HUDEP-2 (cell line): ENCODE measurements around the gene TNFAIP2.
A peak's percentile ranks its signal among the peaks of the same experiment; 100 is the strongest.
"Not testable (repeated sequence)": the region's sequence is repeated elsewhere in the genome, so short reads cannot be mapped to it uniquely, and the experiment has no call there.

ENCODE experiments used
- DNase-seq, 76 experiments: peaks; one replicate each; lab custom pipeline; 2025; ENCODE audit not compliant: unreplicated experiment in 76 of 76; lab: John Stamatoyannopoulos, UW

TNFAIP2 gene

DNA sequence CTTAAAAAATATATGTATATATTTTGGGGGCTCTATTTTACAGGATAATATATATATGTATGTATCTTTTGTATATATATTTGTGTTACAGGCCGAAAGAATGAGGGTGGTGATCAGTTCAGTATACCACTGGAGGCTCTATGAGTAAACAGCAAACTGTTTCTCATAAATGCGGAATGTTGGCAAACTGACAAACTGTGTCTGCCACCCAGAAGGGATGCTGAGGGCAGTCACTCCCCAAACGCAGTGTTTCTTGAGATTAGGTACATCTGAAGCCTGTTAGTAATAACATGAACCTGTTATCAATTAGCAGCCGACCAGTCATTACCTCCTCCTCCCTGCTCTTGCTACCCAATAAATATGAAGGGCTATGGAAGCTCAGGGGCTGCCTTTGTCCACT is 20.8 kb downstream of the TNFAIP2 start:
- DNase-seq, result peak in 37 of 76 experiments; percentile 2 to 77 (median 32)

DNA sequence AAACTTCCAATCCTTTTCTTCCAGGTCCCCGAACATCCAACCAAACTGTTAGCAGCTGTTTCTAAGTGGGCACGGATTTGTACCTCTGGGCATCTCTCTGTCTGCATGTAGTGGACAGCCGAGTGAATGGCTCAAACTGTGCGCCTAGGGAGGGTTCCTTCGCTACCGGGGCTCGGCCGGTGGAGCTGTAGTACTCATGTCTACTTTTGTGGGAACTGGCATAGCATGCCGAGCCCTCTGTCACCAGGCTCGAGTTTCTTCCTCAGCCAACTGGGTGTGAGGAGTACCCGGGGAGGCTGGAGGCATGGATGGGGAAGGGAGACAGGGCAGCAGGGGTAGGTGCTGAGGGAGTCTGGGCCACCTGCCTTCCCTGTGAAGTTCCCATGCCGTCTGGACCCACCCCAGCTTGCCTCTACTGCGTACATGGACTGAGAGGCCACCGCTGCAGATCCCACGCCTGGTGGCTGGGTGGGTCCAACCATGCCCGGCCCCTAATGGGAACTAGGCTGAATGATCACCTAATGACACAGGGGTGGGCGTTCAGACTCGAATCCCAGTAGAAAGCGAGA is 23.0 kb downstream of the TNFAIP2 start:
- DNase-seq, result no peak

DNA sequence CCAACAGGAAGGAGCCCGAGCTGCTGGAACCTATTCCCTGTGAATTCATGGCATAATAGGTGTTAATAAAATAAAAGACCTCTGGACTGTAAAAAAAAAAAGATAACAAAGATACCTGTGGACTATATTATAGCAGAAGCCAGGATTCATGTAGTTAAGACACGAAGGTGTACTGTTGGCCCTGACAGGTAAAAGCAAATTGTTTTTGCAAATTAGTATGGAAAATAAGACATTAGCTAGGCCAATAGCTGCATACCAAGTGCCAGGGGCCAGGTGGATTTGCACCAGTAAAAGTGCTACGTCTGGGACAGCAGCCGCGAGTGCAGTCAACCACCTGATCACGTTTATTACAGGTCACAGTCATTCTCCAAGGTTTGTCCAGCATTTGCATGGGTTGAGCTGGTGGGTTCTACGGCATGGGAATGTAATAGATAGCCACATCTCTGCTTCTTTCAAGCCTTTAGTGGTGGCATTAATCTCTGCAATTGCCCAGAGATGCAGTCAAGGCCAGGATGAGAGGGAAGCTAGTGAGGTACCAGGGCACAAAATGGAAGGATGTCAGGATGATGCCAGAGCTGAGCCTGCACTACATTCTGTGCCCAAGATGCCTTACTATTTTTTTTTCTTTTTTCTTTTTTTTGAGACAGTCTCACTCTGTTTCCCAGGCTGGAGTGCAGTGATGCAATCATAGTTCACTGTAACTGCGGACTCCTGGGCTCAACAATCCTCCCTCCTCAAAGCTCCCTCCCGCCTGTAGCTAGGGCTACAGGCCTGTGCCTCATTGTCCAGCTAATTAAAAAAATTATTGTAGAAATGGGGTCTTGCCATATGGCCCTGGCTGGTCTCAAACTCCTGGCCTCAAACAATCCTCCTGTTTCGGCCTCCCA is 26.3 kb downstream of the TNFAIP2 start:
- no peak for DNase-seq

DNA sequence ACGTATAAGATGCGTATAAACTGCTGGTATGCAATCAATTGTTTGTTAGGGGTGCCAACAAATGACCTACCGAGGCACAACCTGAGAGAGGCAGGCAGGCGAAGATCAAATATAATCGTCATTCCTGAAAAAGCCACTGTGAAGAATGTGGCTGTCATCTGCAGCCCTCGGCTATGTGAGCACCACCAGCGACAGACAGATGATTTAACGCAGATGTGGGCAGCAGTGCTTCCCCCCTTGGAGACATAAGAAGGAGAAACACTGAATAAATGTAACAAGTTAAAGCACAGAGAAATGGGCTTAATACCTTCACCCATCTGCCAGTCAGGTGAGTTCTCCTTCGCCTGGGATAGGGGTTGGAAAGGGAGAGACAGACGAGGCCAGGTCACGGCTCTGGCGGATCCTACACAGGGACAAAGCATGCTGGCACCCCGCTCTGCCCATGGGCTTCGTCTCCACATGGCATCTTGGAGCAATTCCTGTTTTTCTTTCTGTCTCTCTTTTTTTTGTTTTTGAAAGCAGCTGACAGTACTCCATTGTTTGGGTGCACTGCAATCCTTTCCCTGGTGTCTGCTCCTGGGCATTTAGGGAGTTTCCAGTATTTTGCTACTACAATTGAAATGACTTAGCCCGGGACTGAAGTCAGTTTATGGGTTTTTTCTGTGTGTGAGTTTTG is 28.1 kb downstream of the TNFAIP2 start:
- no peak for DNase-seq

DNA sequence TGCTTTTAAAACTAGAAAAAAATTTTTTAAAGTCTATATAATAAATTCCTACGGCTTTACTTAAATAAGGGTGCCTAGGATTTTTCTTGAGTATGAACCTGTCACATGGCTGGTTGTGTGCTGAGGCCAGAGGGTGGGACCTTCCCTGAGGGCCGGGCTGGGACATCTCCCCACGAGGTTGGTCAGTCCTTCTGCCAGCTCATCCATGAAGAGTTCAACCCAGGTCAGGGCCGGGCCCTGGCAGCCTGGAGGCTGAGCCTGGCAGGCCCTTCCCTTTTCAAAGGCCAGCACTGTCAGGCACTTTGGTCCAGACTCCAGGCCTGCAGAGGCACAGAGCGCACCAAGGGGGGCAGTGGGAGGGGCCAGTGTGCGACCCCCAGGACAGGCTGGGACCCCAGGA is 31.7 kb downstream of the TNFAIP2 start:
- DNase-seq, result peak in 66 of 76 experiments; percentile 5 to 83 (median 57)

DNA sequence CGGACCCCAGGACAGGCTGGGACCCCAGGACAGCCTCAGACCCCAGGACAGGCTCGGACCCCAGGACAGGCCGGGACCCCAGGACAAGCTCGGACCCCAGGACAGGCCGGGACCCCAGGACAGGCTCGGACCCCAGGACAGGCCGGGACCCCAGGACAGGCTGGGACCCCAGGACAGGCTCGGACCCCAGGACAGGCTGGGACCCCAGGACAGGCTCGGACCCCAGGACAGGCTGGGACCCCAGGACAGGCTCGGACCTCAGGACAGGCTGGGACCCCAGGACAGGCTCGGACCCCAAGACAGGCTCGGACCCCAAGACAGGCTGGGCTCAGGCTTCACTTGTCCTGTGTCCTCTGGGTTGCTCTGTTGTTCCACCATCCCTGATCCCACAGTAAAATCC is 32.2 kb downstream of the TNFAIP2 start:
- DNase-seq, result not testable (repeated sequence)

DNA sequence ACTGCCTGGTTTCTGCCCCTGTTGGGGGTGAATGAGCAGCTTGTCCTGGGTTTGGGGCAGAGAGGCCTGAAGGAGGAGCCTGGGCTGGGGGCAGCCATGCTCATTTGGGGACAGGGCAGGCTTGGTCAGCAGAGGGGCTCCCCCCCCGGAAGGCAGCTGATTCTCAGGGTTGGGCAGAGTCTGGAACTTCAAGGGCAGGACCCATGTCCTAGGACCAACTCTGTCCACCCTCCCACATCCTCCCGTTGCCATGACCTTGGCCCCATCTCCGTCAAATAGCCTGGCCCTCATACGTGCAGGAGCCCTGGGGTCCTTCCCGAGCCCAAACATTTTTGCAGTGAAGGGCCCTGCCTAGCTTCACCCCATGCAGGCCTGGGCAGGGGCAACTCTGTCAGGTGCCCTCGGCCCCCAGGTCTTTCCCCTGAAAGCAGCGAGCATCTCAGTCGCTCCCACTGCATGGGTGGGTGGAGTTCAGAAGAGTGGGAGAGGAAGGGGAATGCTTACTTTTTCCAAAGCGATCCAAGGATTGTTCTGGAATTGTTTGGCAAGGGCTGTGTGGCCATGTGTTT is 32.6 kb downstream of the TNFAIP2 start:
- DNase-seq, result no peak

DNA sequence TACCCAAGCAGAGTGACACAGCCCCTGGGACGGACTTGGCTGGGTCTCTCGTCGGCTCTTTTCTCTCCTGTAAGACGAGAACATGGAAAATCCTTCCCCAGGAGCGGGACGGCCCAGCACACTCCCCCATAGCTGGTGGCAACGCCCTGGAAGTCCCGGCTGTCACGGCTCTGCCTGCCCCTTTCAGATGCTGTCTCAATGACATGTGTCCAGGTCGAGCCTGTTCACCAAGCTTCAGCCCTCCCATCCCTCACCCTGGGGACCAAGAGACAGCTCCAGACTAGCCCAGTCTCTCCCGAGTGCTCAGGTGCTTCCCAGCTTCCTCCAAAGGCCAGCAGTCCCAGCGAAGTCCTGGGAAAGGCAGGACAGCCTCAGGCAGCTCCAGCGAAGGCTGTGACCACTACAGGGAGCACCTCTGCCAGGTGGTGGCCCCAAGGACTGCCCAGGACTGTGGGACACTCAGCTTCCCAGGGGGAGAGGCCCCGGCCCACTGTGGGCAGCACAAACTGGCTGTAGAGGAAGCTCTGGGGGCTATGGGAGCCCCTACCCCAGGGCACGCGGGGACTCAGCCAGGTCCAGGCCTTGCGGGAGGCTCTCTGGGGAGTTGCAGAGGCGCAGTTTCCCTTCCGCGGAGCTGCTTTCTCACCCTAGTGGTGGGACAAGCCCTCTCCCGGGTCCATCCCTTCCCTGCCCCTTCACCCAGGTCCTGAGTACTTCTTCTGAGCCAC is 33.6 kb downstream of the TNFAIP2 start:
- no peak for DNase-seq

DNA sequence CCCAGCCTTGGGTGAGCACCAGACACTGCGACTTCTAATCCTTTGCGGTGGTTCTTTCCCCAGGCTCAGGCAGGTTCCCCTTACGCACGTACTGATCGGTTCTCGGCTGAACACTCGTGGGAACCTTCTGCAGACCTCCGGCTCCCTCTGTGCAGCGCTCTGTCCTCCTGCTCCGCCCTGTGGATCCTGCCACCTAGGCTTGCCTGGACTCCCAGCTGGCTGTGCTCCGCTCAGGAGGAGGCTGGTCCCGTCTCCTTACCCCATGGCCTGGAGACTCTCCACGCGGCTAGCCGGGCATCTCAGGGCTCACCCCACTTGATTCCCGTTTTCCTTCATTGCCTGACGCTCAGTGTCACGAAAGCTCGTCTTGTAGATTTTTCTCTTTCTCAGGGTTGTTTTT is 34.7 kb downstream of the TNFAIP2 start:
- no peak for DNase-seq

DNA sequence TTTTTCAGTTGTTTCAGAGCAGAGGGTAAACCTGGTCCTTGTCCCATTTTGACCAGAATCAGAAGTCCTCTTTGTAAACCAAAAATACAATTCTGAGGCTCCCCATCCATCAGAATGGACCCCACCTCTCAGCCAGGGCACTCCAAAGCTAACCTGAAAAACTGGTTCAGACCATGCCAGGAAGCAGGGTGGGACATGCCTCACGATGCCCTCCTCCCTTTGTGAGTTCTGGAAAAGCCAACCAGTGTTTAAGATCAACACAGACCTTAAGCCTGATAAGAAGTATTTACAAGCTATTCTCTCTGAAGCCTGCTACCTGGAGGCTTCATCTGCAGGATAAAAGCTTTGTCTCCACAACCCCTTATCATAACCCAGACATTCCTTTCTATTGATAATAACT is 35.4 kb downstream of the TNFAIP2 start:
- DNase-seq, result no peak

DNA sequence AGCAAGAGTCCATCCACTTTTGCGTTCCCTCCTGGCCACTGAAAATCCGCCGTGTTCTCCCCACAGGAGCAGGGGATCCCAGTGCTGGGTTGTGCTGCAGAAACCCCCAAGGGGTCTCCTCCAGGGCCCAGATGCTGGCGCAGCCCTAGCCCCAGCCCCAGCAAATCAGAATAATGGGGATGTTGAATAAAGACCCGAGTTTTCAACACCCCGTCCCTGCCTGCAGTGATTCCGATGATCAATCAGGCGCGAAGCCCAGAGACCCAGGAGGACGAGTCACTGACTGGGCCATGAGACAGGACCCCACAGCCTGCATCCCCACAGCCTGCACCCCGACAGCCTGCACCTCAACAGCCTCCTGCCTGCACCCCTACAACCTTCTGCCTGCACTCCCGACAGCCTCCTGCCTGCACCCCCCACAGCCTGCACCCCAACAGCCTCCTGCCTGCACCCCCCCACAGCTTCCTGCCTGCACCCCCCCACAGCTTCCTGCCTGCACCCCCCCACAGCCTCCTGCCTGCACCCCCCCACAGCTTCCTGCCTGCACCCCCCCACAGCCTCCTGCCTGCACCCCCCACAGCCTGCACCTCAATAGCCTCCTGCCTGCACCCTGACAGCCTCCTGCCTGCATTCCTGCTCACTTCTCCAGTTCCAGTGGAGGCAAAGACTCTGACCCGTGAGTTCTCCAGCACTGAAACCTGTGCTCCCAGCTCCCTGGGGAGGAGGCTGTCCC is 37.2 kb downstream of the TNFAIP2 start:
- no peak for DNase-seq

DNA sequence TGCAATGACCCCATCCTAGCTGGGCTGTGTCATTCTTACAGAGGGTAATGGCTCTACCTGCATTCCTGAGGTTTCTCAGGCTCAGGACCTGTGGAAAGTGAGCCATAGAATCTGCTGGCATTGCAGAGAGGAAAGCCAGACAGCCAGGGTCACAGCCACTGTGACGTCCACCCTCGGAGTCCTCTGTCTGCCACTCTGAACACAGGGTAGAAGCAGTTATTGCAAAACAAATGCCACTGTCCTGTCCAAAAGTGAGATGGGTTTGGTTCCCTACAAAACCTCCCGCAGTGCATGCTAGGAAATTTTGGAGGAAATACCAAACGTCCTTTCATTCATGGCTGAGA is 37.8 kb downstream of the TNFAIP2 start:
- DNase-seq, result no peak

DNA sequence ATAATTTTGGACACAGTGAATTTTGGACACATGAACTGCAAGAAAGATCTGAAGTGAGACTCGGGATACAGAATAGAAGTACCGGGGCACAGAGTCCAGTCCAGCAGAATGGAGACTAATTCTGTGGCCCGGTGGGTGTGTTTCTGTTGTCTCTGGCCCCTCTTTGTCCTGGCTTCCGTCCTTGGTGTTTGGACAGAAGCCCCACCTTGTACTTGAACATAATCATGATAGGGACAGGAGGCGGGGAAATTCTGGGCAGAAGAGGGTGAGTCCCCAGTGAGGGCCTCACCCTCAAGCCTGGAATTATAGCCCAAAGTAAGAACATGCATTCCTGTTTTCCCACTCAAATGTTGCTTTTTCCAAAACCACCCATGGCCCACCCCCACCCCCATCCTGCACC is 39.9 kb downstream of the TNFAIP2 start:
- no peak for DNase-seq

DNA sequence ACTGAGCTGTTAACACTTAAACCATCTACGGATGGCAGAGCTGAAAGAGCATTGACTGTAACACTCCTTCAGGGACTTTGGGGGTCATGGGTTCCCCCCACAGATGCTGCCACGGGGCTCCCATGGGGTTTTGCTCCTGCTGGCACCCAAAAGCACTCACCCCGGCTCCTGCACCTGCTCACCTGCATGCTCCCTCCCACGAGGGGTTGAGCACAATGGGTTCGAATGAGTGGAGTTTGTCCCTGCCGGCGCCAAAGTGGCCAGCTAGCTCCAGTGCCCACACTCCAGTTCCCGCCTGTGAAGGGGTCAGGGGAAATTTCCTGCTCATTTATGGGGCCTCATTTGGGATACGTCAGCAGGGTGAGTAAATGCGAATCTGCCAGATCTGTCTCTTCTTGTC is 40.7 kb downstream of the TNFAIP2 start:
- no peak for DNase-seq

DNA sequence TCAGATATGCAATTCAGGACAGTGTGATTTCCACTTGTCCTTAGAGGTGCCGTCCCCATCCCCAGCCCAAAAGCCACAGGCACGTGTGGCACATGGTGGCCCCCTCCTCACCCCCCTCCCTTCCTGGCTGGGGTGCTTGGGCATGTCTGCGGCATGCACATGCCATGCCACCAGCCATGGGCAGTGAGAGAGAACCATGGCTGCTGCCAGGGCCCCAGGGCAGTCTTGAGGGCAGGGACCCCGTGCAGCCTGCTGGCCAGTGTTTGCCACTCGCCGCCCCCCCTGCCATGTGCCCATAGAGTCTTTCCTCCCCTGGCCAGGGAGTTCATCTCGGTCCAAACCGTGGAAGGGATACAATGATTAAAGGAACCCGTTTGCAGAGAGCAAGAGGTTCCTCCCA is 41.5 kb downstream of the TNFAIP2 start:
- DNase-seq, result no peak

DNA sequence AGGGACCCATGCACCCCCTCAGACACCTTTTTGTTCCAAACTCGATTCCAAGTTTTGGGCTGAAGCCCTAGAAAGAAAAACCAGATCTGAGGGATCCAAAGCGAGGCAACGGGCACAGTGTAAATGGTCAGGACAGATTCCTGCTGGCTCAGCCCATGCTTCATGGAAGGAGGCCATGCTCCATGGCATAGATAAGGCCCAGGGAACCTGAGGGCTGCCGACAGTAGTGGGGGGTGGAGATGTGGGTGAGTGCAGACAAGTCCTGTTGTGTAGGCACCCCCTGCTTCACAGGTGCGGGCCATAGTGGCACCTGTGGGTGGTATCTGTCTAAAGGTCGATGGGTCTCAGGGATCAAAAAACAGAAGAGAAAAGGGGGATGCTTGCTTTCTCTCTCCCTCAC is 42.1 kb downstream of the TNFAIP2 start:
- DNase-seq, result no peak

DNA sequence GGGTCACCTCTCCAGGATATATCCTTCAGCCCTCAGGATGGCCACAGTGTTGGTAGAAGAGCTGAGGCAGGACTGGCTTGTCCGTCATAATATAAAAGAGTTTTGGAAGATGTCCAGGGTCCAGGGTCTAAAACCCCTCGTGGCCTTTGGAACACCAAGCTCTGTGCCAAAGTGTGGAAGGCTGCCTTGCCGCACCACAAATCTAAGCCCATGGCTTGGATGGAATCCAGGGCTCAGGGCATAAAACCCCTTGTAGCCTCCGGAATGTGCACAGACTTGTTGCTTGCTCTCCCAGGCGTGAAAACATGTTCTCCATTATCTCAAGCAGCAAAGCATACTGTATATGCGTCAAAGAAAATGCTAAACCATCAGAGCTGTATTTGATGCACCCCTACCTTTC is 46.7 kb downstream of the TNFAIP2 start:
- DNase-seq, result no peak

DNA sequence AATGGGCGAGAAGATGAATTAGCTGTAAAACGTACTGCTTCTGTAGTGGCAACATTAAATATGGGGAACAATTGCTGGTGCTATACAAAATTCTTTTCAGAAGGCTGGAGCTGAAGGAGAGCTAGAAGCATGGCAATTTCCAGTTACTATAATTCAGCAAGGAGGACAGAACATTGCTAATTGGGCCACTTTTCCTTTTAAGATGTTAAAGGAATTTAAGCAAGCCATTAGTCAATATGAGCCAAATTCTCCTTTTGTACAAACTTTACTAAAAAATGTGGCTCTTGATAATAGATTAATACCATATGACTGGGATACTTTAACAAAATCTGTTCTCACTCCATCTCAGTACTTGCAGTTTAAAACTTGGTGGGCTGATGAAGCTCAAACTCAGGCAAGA is 47.9 kb downstream of the TNFAIP2 start:
- DNase-seq, result not testable (repeated sequence)

DNA sequence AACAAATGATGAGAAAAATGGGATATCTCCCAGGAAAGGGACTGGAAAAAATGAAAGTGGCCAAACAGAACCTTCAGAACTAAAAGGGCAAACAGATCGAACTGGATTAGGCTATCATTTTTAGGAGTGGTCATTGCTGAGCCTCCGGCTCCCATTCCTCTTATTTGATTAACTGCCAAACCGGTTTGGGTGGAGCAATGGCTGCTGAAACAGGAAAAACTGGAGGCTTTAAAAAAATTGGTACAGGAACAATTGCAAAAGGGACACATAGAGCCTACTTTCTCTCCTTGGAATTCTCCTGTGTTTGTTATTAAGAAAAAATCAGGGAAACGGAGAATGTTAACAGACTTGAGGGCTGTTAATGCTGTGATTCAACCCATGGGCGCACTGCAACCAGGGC is 49.7 kb downstream of the TNFAIP2 start:
- DNase-seq, result no peak

DNA sequence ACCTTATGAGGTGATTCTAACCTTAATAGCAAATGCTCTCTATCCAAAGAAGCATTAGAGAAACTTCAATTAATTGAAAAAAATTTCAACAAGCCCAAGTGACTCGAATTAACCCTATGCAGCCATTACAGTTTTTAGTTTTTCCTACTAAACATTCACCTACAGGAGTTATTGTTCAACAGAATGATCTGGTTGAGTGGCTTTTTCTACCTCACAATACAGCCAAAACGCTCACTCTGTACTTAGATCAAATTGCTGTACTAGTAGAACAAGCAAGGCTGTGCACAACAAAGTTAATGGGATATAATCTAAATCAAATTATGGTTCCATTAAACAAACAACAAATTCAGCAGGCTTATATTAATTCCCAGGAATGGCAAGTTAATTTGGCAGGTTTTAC is 50.6 kb downstream of the TNFAIP2 start:
- DNase-seq, result not testable (repeated sequence)
